K562 (cell line): Measurements from ENCODE around the gene NEMF. TPM values are rescaled to one million over a fixed set of nuclear protein-coding genes. Genes with fewer than 3 reads are reported as not detected.

ENCODE experiments used
- CREB1 ChIP-seq, 2 experiments: sonication (generic) in 1 of 2; formaldehyde crosslinking in 1 of 2; IDR thresholded peaks; 2 replicates each; pipeline versions ENCODE4 v1.6.1 to v1.8.0; 2012 to 2022; ENCODE audit warnings: inconsistent platforms in 1 of 2, mild to moderate bottlenecking in 1 of 2, missing genetic modification reagents in 1 of 2, moderate library complexity in 1 of 2
- FOXP1 ChIP-seq: sonication (generic); formaldehyde crosslinking; IDR thresholded peaks from 2 replicates; pipeline ENCODE4 v1.8.0; 2022; ENCODE audit warnings: mild to moderate bottlenecking, missing genetic modification reagents
- HLTF ChIP-seq: fragments of 450-650 bp; IDR thresholded peaks from 2 replicates; pipeline ENCODE4 v1.6.1; 2016
- NCOA6 ChIP-seq: fragments of 450-650 bp; IDR thresholded peaks from 2 replicates; pipeline ENCODE4 v1.6.1; 2017; ENCODE audit warnings: mild to moderate bottlenecking
- PCBP1 ChIP-seq: fragments of 200-400 bp; formaldehyde crosslinking; IDR thresholded peaks from 2 replicates; pipeline ENCODE4 v1.6.1; 2018; ENCODE audit warnings: mild to moderate bottlenecking, low read depth, low read length; ENCODE audit not compliant: poor library complexity, severe bottlenecking
- SIN3A ChIP-seq, 2 experiments: fragments of 150-350 bp in 1 of 2; IDR thresholded peaks; 2 replicates each; pipeline ENCODE4 v1.6.1; 2011 to 2016; ENCODE audit warnings: borderline replicate concordance in 2 of 2, low read depth in 2 of 2, low read length in 2 of 2, mild to moderate bottlenecking in 2 of 2, moderate library complexity in 2 of 2; ENCODE audit not compliant: control insufficient read depth in 1 of 2
- TCF3 ChIP-seq: sonication (generic); formaldehyde crosslinking; IDR thresholded peaks from 2 replicates; pipeline ENCODE4 v1.4.0; 2020; ENCODE audit warnings: mild to moderate bottlenecking, missing genetic modification reagents
- XRCC3 ChIP-seq: fragments of 450-650 bp; IDR thresholded peaks from 2 replicates; pipeline ENCODE4 v1.6.1; 2017; ENCODE audit warnings: mild to moderate bottlenecking, moderate library complexity
- ZNF124 ChIP-seq: sonication (generic); formaldehyde crosslinking; IDR thresholded peaks from 2 replicates; pipeline ENCODE4 v1.8.1; 2022; ENCODE audit warnings: missing genetic modification reagents
- ZNF586 ChIP-seq: fragments of 450-650 bp; formaldehyde crosslinking; conservative IDR thresholded peaks from 2 replicates; pipeline ENCODE4 v1.4.0; 2020; ENCODE audit warnings: mild to moderate bottlenecking, moderate library complexity
- ZNF668 ChIP-seq: fragments of 250-450 bp; sonication (Bioruptor Pico); IDR thresholded peaks from 2 replicates; pipeline ENCODE4 v1.8.0; 2022; ENCODE audit warnings: mild to moderate bottlenecking, inconsistent platforms
- polyA plus RNA-seq, 8 experiments: library from polyadenylated mRNA; depleted of rRNA in 4 of 8; stranded (reverse) in 5 of 8; unstranded in 3 of 8; fragments of >200 nt; fragmentation: Nextera tagmentation in 2 of 8; fragmentation: Illumina TruSeq in 1 of 8; extraction: Ambion mirVana in 2 of 8; extraction: Trizol in 1 of 8; gene quantifications; 2 replicates each; pipeline versions ENCODE4 v1.2.1 to v1.2.3, GENCODE V29; 2011 to 2014; ENCODE audit warnings: inconsistent platforms in 1 of 8, missing spikeins in 1 of 8
- total RNA-seq, 7 experiments: library from RNA; depleted of rRNA in 6 of 7; stranded (reverse); fragments of >200 nt in 6 of 7; fragmentation: Illumina TruSeq in 2 of 7; extraction: Trizol in 2 of 7; gene quantifications; 2 replicates each; pipeline versions ENCODE4 v1.2.1 to v1.2.3, GENCODE V29; 2011 to 2021; ENCODE audit warnings: low replicate concordance in 1 of 7
- TF ChIP-seq, protein P1 (sequence below): sonication (generic); formaldehyde crosslinking; IDR thresholded peaks from 2 replicates; pipeline ENCODE4 v1.8.0; 2023; ENCODE audit warnings: mild to moderate bottlenecking, missing genetic modification reagents
- TF ChIP-seq, protein P2 (sequence below): fragments of 450-650 bp; formaldehyde crosslinking; IDR thresholded peaks from 2 replicates; pipeline ENCODE4 v1.4.0; 2020; ENCODE audit warnings: mild to moderate bottlenecking, moderate library complexity
- TF ChIP-seq, protein P3 (sequence below): IDR thresholded peaks from 2 replicates; pipeline ENCODE4 v1.6.1; 2016; ENCODE audit warnings: missing genetic modification characterization, missing compliant biosample characterization
- TF ChIP-seq, protein P4 (sequence below): sonication (generic); formaldehyde crosslinking; IDR thresholded peaks from 2 replicates; pipeline ENCODE4 v1.8.0; 2022; ENCODE audit warnings: missing genetic modification reagents, mild to moderate bottlenecking, borderline replicate concordance
- TF ChIP-seq, protein P5 (sequence below): fragments of 150-350 bp; IDR thresholded peaks from 2 replicates; pipeline ENCODE4 v1.6.1; 2014; ENCODE audit warnings: low read depth, mild to moderate bottlenecking, low read length, borderline replicate concordance

Gene NEMF
- total and polyA plus RNA-seq, 9 of the 15 experiments (the other 6 are each of a cell fraction or from before 2014, with no cell fraction given) = 38.8 to 94.4 (median 61.0) TPM

DNA sequence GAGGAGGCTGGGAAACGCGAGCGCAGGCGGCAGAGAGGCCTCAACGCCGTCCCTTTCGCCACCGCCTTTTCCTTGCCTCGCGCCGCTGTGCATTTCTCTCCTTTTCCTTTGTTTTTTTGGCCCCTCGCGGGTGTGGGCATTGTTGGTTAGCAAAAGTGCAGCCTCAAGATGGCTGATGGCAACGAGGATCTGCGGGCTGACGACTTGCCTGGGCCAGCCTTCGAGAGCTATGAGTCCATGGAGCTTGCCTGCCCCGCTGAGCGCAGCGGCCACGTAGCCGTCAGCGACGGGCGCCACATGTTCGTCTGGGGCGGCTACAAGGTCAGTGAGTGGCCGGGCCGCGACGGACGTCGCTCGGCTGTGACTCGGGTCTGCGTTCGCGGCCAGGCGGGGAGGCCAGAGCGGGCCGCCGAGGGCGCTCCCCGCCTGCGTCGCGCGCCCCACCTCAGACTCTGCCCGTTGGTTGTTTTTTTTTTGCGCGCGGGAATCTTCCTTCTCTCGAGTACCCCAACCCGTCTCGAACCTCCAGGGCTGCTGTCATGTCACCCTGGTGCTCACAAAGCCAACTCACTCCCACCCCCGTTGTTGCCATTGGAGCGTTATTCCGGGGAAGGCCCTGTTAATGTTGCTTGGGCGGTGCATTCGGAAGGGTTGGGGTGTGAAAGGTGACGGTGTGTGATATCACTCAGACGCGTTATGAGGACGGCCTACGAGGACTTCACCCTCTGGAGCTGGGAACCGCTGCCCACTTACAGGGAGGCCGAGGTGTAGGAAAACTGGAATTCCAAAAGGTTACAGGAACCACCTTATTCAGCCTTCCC, 84.1 kb downstream of the NEMF start (continued):
- TF ChIP-seq SIN3A (IDR thresholded peaks at IDR 0.05; ENCODE audit: borderline replicate concordance in 2 of 2, control insufficient read depth in 1 of 2, low read depth in 2 of 2, low read length in 2 of 2) (peak in 1 of 2 experiments; percentile 12; a peak in 2 of 4 replicates), ZNF668 (CRISPR knock-in tag) (no peak), ZNF586 (CRISPR knock-in tag) (no peak), HLTF (no peak), FOXP1 (CRISPR knock-in tag) (peak; percentile 10; the same call in 1 of the 2 replicates), ZNF124 (no peak), NCOA6 (no peak), TCF3 (CRISPR knock-in tag) (no peak), CREB1 (IDR thresholded peaks at IDR 0.05) (peak; percentile 83), CREB1 (CRISPR knock-in tag; IDR thresholded peaks at IDR 0.05) (peak; percentile 93), PCBP1 (peak; percentile 4), XRCC3 (no peak)
- TF ChIP-seq, protein P1, sequence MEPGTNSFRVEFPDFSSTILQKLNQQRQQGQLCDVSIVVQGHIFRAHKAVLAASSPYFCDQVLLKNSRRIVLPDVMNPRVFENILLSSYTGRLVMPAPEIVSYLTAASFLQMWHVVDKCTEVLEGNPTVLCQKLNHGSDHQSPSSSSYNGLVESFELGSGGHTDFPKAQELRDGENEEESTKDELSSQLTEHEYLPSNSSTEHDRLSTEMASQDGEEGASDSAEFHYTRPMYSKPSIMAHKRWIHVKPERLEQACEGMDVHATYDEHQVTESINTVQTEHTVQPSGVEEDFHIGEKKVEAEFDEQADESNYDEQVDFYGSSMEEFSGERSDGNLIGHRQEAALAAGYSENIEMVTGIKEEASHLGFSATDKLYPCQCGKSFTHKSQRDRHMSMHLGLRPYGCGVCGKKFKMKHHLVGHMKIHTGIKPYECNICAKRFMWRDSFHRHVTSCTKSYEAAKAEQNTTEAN (CRISPR knock-in tag) = no peak; the same call in 1 of the 2 replicates
- TF ChIP-seq, protein P2, sequence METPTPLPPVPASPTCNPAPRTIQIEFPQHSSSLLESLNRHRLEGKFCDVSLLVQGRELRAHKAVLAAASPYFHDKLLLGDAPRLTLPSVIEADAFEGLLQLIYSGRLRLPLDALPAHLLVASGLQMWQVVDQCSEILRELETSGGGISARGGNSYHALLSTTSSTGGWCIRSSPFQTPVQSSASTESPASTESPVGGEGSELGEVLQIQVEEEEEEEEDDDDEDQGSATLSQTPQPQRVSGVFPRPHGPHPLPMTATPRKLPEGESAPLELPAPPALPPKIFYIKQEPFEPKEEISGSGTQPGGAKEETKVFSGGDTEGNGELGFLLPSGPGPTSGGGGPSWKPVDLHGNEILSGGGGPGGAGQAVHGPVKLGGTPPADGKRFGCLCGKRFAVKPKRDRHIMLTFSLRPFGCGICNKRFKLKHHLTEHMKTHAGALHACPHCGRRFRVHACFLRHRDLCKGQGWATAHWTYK (CRISPR knock-in tag) = no peak
- TF ChIP-seq, protein P3, sequence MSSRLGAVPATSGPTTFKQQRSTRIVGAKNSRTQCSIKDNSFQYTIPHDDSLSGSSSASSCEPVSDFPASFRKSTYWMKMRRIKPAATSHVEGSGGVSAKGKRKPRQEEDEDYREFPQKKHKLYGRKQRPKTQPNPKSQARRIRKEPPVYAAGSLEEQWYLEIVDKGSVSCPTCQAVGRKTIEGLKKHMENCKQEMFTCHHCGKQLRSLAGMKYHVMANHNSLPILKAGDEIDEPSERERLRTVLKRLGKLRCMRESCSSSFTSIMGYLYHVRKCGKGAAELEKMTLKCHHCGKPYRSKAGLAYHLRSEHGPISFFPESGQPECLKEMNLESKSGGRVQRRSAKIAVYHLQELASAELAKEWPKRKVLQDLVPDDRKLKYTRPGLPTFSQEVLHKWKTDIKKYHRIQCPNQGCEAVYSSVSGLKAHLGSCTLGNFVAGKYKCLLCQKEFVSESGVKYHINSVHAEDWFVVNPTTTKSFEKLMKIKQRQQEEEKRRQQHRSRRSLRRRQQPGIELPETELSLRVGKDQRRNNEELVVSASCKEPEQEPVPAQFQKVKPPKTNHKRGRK (tag) = no peak
- TF ChIP-seq, protein P4, sequence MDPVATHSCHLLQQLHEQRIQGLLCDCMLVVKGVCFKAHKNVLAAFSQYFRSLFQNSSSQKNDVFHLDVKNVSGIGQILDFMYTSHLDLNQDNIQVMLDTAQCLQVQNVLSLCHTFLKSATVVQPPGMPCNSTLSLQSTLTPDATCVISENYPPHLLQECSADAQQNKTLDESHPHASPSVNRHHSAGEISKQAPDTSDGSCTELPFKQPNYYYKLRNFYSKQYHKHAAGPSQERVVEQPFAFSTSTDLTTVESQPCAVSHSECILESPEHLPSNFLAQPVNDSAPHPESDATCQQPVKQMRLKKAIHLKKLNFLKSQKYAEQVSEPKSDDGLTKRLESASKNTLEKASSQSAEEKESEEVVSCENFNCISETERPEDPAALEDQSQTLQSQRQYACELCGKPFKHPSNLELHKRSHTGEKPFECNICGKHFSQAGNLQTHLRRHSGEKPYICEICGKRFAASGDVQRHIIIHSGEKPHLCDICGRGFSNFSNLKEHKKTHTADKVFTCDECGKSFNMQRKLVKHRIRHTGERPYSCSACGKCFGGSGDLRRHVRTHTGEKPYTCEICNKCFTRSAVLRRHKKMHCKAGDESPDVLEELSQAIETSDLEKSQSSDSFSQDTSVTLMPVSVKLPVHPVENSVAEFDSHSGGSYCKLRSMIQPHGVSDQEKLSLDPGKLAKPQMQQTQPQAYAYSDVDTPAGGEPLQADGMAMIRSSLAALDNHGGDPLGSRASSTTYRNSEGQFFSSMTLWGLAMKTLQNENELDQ = no peak
- TF ChIP-seq, protein P5, sequence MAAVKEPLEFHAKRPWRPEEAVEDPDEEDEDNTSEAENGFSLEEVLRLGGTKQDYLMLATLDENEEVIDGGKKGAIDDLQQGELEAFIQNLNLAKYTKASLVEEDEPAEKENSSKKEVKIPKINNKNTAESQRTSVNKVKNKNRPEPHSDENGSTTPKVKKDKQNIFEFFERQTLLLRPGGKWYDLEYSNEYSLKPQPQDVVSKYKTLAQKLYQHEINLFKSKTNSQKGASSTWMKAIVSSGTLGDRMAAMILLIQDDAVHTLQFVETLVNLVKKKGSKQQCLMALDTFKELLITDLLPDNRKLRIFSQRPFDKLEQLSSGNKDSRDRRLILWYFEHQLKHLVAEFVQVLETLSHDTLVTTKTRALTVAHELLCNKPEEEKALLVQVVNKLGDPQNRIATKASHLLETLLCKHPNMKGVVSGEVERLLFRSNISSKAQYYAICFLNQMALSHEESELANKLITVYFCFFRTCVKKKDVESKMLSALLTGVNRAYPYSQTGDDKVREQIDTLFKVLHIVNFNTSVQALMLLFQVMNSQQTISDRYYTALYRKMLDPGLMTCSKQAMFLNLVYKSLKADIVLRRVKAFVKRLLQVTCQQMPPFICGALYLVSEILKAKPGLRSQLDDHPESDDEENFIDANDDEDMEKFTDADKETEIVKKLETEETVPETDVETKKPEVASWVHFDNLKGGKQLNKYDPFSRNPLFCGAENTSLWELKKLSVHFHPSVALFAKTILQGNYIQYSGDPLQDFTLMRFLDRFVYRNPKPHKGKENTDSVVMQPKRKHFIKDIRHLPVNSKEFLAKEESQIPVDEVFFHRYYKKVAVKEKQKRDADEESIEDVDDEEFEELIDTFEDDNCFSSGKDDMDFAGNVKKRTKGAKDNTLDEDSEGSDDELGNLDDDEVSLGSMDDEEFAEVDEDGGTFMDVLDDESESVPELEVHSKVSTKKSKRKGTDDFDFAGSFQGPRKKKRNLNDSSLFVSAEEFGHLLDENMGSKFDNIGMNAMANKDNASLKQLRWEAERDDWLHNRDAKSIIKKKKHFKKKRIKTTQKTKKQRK = no peak
